GM23338 (cell line): ENCODE measurements around the gene OCA2. TPM values are rescaled to one million over a fixed set of nuclear protein-coding genes. Genes with fewer than 3 reads are reported as not detected.

Experiments used
- CREB1 ChIP-seq: fragments of 250-450 bp; sonication (Bioruptor Pico); IDR thresholded peaks from 2 replicates; pipeline ENCODE4 v1.5.0; 2020; ENCODE audit warnings: low read depth, mild to moderate bottlenecking, moderate library complexity
- EZH2 ChIP-seq: fragments of 200-600 bp; sonication (generic); IDR thresholded peaks from one replicate; pipeline ENCODE4 v1.8.0; 2017; ENCODE audit warnings: antibody characterized with exemption, mild to moderate bottlenecking, low read depth; ENCODE audit not compliant: unreplicated experiment
- EZH2phosphoT487 ChIP-seq: fragments of 200-600 bp; sonication (generic); IDR thresholded peaks from one replicate; pipeline ENCODE4 v1.8.1; 2018; ENCODE audit warnings: antibody characterized with exemption; ENCODE audit not compliant: unreplicated experiment
- NANOG ChIP-seq: IDR thresholded peaks from 2 replicates; pipeline ENCODE4 v1.6.1; 2016; ENCODE audit warnings: antibody characterized with exemption, borderline replicate concordance
- POLR2AphosphoS5 ChIP-seq: IDR thresholded peaks from 2 replicates; pipeline ENCODE4 v1.6.1; 2016; ENCODE audit warnings: antibody characterized with exemption, low read depth
- STAT1 ChIP-seq: IDR thresholded peaks from one replicate; pipeline ENCODE4 v1.6.1; 2016; ENCODE audit warnings: antibody characterized with exemption; ENCODE audit not compliant: unreplicated experiment
- ZNF114 ChIP-seq: fragments of 250-450 bp; sonication (Bioruptor Pico); IDR thresholded peaks from 2 replicates; pipeline ENCODE4 v1.5.0; 2020; ENCODE audit warnings: mild to moderate bottlenecking, moderate library complexity
- ZNF331 ChIP-seq: fragments of 250-450 bp; sonication (Bioruptor Pico); IDR thresholded peaks from 2 replicates; pipeline ENCODE4 v1.5.0; 2020; ENCODE audit warnings: low read depth, mild to moderate bottlenecking, moderate library complexity
- polyA plus RNA-seq: library from polyadenylated mRNA; unstranded; fragments of >200 nt; fragmentation: Nextera tagmentation; extraction: Ambion mirVana; gene quantifications from 2 replicates; pipeline ENCODE4 v1.2.1, GENCODE V29; 2016
- total RNA-seq: library from RNA; depleted of rRNA; stranded (reverse); fragments of >200 nt; shearing (Covaris generic); gene quantifications from 2 replicates; pipeline ENCODE4 v1.2.3, GENCODE V29; 2014
- TF ChIP-seq, protein P1 (sequence below): fragments of 250-450 bp; sonication (Bioruptor Pico); IDR thresholded peaks from 2 replicates; pipeline ENCODE4 v1.5.0; 2020; ENCODE audit warnings: mild to moderate bottlenecking, moderate library complexity
- TF ChIP-seq, protein P2 (sequence below), 2 experiments: fragments of 200-600 bp in 1 of 2; sonication (generic) in 1 of 2; conservative IDR thresholded peaks; 2 replicates each; pipeline versions ENCODE4 v1.5.1 to v1.6.1; 2016 to 2017; ENCODE audit warnings: antibody characterized with exemption in 2 of 2, low read depth in 2 of 2, mild to moderate bottlenecking in 2 of 2, moderate library complexity in 1 of 2
- TF ChIP-seq, protein P3 (sequence below): IDR thresholded peaks from 2 replicates; pipeline ENCODE4 v1.6.1; 2016; ENCODE audit warnings: antibody characterized with exemption

Gene OCA2
- total and polyA plus RNA-seq, 2 experiments from 2014 or later, result 0.40 to 0.69 TPM

DNA sequence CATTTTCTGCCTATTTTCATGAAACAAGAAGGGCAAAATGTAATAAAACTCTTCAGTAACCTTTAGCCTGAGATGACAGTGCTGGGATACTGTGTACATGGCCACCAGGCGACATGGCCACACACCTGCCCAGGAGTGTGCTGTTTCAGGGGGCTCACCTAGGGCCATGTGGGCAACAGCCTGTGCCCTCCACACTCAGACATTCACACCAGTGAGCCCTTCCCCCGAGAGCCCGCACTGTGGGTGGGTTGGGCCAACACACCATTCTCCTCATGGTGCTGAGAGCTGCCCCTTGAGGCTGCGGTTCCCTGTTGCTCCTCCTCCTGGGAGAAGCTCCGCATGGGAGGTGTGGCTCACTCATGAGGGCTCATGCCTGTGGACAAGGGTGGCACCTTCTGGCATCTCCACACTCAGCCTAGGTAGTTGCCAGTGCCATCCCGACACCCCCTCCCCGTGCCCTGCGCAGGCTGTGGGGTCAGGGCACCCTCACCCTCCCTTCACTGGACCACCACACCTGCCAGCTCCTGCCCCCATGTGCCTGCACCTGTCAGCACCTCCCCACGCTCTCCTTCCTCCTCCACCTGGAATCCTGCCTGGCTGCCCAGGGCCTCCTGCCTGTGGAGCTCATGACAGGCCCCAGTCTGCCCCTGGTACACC is 19.7 kb downstream of the OCA2 start (continued):
- TF ChIP-seq, protein P1, sequence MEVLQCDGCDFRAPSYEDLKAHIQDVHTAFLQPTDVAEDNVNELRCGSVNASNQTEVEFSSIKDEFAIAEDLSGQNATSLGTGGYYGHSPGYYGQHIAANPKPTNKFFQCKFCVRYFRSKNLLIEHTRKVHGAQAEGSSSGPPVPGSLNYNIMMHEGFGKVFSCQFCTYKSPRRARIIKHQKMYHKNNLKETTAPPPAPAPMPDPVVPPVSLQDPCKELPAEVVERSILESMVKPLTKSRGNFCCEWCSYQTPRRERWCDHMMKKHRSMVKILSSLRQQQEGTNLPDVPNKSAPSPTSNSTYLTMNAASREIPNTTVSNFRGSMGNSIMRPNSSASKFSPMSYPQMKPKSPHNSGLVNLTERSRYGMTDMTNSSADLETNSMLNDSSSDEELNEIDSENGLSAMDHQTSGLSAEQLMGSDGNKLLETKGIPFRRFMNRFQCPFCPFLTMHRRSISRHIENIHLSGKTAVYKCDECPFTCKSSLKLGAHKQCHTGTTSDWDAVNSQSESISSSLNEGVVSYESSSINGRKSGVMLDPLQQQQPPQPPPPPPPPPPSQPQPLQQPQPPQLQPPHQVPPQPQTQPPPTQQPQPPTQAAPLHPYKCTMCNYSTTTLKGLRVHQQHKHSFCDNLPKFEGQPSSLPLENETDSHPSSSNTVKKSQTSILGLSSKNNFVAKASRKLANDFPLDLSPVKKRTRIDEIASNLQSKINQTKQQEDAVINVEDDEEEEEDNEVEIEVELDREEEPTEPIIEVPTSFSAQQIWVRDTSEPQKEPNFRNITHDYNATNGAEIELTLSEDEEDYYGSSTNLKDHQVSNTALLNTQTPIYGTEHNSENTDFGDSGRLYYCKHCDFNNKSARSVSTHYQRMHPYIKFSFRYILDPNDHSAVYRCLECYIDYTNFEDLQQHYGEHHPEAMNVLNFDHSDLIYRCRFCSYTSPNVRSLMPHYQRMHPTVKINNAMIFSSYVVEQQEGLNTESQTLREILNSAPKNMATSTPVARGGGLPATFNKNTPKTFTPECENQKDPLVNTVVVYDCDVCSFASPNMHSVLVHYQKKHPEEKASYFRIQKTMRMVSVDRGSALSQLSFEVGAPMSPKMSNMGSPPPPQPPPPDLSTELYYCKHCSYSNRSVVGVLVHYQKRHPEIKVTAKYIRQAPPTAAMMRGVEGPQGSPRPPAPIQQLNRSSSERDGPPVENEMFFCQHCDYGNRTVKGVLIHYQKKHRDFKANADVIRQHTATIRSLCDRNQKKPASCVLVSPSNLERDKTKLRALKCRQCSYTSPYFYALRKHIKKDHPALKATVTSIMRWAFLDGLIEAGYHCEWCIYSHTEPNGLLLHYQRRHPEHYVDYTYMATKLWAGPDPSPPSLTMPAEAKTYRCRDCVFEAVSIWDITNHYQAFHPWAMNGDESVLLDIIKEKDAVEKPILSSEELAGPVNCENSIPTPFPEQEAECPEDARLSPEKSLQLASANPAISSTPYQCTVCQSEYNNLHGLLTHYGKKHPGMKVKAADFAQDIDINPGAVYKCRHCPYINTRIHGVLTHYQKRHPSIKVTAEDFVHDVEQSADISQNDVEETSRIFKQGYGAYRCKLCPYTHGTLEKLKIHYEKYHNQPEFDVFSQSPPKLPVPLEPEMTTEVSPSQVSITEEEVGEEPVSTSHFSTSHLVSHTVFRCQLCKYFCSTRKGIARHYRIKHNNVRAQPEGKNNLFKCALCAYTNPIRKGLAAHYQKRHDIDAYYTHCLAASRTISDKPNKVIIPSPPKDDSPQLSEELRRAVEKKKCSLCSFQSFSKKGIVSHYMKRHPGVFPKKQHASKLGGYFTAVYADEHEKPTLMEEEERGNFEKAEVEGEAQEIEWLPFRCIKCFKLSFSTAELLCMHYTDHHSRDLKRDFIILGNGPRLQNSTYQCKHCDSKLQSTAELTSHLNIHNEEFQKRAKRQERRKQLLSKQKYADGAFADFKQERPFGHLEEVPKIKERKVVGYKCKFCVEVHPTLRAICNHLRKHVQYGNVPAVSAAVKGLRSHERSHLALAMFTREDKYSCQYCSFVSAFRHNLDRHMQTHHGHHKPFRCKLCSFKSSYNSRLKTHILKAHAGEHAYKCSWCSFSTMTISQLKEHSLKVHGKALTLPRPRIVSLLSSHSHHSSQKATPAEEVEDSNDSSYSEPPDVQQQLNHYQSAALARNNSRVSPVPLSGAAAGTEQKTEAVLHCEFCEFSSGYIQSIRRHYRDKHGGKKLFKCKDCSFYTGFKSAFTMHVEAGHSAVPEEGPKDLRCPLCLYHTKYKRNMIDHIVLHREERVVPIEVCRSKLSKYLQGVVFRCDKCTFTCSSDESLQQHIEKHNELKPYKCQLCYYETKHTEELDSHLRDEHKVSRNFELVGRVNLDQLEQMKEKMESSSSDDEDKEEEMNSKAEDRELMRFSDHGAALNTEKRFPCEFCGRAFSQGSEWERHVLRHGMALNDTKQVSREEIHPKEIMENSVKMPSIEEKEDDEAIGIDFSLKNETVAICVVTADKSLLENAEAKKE (CRISPR knock-in tag), result no peak
- TF ChIP-seq, protein P2, sequence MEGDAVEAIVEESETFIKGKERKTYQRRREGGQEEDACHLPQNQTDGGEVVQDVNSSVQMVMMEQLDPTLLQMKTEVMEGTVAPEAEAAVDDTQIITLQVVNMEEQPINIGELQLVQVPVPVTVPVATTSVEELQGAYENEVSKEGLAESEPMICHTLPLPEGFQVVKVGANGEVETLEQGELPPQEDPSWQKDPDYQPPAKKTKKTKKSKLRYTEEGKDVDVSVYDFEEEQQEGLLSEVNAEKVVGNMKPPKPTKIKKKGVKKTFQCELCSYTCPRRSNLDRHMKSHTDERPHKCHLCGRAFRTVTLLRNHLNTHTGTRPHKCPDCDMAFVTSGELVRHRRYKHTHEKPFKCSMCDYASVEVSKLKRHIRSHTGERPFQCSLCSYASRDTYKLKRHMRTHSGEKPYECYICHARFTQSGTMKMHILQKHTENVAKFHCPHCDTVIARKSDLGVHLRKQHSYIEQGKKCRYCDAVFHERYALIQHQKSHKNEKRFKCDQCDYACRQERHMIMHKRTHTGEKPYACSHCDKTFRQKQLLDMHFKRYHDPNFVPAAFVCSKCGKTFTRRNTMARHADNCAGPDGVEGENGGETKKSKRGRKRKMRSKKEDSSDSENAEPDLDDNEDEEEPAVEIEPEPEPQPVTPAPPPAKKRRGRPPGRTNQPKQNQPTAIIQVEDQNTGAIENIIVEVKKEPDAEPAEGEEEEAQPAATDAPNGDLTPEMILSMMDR (conservative IDR thresholded peaks at IDR 0.05; ENCODE audit: low read depth in 2 of 2), result no peak
- TF ChIP-seq EZH2, result no peak
- no peak for TF ChIP-seq ZNF114 (CRISPR knock-in tag)
- TF ChIP-seq NANOG, result no peak
- TF ChIP-seq STAT1, result no peak
- TF ChIP-seq, protein P3, sequence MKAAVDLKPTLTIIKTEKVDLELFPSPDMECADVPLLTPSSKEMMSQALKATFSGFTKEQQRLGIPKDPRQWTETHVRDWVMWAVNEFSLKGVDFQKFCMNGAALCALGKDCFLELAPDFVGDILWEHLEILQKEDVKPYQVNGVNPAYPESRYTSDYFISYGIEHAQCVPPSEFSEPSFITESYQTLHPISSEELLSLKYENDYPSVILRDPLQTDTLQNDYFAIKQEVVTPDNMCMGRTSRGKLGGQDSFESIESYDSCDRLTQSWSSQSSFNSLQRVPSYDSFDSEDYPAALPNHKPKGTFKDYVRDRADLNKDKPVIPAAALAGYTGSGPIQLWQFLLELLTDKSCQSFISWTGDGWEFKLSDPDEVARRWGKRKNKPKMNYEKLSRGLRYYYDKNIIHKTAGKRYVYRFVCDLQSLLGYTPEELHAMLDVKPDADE, result no peak
- TF ChIP-seq POLR2AphosphoS5, result no peak
- no peak for TF ChIP-seq ZNF331 (CRISPR knock-in tag)
- no peak for TF ChIP-seq EZH2phosphoT487
- no peak for TF ChIP-seq CREB1
